Head of caudate nucleus (tissue), 42 donors: Measurements from ENCODE around the gene OLIG2.

ENCODE experiments used
- DNase-seq, 42 donors: peaks; one replicate each; pipeline versions ENCODE4 v3.0.0 to v3.0.0-alpha.2; 2020 to 2021; ENCODE audit warnings: mixed read lengths in 7 of 42
- intact Hi-C: fragments of 100-400 bp; cut with DNase I; formaldehyde crosslinking; loops from one replicate; pipeline ENCODE4 v1.15.0; 2022

The OLIG2 gene

GRCh38 chr21:33028773-33029384, 3.1 kb downstream of the OLIG2 start:
- intact Hi-C loops, result loop anchor here (2.0 to 10.0 kb wide), 3 partner anchors 42 to 194 kb away; partner anchors contain the start of gene OLIG1
- peak in 21 of 42 donors; percentile 31 to 80 (median 53) for DNase-seq

GRCh38 chr21:33029385-33029921, 3.7 kb downstream of the OLIG2 start:
- peak in 10 of 42 donors; percentile 12 to 61 (median 34) for DNase-seq
- intact Hi-C loops, result loop anchor here (2.0 to 10.0 kb wide), 3 partner anchors 41 to 195 kb away; partner anchors contain the start of gene OLIG1

DNA sequence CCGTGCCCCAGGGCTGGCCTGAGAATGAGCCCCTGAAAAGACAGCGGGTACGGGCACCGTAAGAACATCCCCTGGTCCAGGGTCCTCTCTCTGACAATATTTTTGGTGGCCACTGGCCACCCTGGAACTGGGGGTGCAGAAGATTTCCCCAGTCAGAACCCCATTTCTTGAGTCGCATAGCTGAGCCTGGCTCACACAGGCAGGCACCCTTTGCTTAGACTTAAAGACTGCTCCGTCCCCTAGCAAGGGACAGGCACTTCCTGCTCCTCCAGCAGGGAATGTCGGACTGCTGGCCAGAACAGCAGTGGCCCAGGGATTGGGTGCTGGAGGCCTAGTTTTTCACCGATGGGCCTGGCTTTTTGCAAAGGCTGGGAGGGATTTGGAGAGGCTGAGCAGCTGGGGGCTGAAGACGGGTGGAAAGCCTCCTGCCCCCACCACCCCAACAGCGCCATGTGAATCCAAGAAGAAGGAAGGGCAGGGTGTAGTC, 4.3 kb downstream of the OLIG2 start:
- intact Hi-C loops, result loop anchor here (2.0 to 10.0 kb wide), 3 partner anchors 41 to 195 kb away; partner anchors contain the start of gene OLIG1
- peak in 22 of 42 donors; percentile 18 to 73 (median 42) for DNase-seq

GRCh38 chr21:33030633-33031032, 4.9 kb downstream of the OLIG2 start:
- DNase-seq, result peak in 17 of 42 donors; percentile 23 to 70 (median 36)
- intact Hi-C loops, result no loop called here

DNA sequence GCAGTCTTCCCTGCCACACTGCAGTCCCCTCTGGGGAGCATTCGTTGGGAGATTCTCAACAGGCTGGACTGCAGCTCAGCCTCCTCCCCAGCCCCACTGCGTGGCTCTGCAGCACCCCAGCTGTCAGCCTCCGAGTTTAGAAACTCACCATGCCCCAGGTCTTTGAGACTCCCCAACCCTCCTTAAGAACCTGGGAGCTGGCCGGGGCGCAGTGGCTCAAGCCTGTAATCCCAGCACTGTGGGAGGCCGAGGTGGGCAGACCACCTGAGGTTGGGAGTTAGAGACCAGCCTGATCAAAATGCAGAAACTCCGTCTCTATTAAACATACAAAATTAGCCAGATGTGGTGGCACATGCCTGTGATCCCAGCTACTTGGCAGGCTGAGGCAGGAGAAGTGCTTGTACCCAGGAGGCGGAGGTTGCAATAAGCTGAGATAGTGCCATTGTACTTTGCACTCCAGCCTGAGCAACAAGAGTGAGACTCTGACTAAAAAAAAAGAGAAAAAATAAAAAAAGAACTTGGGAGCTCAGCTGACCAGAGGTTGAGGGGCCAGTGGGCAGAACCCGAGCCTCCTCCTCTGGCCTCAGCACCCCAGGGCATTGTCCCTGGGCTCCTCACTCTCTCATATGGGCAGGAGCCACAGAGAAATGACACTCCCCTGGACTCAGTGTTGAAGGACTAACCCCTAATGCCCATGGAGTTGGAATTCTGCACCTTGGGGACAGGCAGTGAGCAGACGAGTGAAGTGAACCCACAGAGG, 5.6 kb downstream of the OLIG2 start:
- intact Hi-C loops, result no loop called here

GRCh38 chr21:33032434-33033047, 6.8 kb downstream of the OLIG2 start:
- intact Hi-C loops, result no loop called here
- no peak for DNase-seq

More for the DNA sequence above, 5.6 kb downstream of the OLIG2 start:
- peak in 4 of 42 donors; percentile 18 to 32 (median 24) for DNase-seq

- intact Hi-C loops, result no loop called here
- no peak for DNase-seq
Measured at GRCh38 chr21:33033094-33033951, 7.6 kb downstream of the OLIG2 start.

- intact Hi-C loops, result no loop called here
- DNase-seq, result no peak
Measured at GRCh38 chr21:33033961-33034413, 8.3 kb downstream of the OLIG2 start.

- no peak for DNase-seq
- intact Hi-C loops, result no loop called here
Measured at GRCh38 chr21:33035147-33035546, 9.4 kb downstream of the OLIG2 start.

- peak in 16 of 42 donors; percentile 34 to 79 (median 58) for DNase-seq
- intact Hi-C loops, result no loop called here
Measured at GRCh38 chr21:33036430-33037162, 10.9 kb downstream of the OLIG2 start.

DNA sequence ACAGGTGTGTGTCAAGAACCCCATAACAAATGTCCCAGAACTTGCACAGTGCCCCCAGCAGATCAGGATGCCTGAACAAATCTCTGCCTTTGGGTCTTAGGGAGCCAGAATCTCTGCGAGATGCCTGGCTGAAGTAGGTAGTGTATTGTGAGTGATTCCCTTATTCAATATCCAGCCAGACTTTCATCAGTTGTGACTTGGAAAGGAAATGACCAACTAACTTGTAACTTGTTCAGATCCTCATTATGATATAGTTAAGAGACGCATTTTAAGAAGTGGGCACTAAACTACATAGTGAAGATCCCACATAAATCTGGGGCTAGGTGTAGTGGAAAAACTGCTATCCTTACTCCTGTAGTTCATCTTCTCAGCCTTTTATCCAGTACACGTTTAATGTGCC, 11.8 kb downstream of the OLIG2 start:
- intact Hi-C loops, result no loop called here
- DNase-seq, result no peak

DNA sequence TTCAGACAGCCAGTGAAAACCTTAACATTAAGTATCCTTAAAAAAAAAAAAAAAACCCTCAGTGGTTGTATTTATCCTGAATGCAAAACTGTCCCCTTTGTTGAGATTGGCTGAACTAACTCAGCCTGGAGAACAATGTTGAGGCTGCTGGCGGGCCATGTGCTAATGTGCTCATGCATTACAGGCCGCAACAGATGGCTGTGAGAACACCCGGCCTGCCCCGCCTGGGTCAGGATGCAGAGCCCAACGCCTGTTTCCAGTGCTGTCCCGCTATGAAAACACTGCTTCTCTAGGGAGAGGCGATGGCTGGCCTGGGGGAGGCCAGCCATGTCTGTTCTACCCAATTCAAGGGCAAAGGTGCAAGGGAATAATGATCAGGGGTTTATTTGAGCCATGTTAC, 13.8 kb downstream of the OLIG2 start:
- intact Hi-C loops, result no loop called here
- peak; percentile 76 to 96 (median 88) for DNase-seq

DNA sequence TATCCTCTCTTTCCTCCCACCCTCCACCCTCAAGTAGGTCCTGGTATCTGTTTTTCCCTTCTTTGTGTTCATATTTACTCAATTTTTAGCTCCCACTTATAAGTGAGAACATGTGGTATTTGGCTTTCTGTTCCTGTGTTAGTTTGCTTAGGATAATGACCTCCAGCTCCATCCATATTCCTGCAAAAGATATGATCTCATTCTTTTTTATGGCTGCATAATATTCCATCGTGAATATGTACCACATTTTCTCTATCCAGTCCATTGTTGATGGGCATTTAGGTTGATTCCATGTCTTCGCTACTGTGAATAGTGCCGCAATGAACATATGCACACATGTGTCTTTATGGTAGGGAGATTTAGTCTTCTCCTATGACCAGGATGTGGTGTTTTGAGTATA, 14.5 kb downstream of the OLIG2 start:
- intact Hi-C loops, result no loop called here
- no peak for DNase-seq

DNA sequence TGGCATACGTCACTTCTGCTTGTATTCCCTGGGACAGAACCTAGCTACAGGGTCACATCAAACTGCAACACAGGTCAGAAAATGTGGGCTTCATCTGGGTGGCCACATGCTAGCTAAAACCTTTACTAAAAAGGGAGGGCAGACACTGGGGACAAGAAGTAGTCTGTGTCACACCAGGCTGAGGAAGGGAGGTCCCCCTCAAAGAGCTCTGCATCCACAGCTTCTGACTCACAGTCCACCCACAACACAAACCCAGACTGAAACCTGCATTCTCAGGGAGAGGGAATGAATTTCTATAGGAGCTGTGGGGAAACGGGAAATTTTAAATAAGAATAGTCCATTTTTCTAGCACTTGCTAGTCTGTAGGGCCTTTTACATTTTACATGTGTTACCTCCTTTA, 16.2 kb downstream of the OLIG2 start:
- intact Hi-C loops, result no loop called here
- DNase-seq, result no peak

- intact Hi-C loops, result no loop called here
- no peak for DNase-seq
Measured at GRCh38 chr21:33042812-33043211, 17.1 kb downstream of the OLIG2 start.

DNA sequence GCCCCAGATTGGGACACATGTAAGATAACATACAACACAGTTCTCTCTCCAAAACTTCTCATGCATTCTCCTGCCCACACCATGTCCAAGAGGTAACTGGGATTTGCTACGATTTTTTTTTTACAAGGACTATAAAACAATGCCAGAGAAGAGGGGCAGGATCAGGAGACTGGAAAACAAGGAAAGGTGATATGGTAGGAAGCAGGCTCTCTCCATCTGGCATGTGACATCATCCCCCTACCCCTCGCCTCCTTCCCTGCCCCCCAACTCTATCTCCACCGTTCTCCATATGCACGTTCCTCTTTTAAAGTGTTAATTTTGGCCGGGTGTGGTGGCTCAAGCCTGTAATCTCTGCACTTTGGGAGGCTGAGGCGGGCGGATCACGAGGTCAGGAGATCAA, 20.7 kb downstream of the OLIG2 start:
- no peak for DNase-seq
- intact Hi-C loops, result no loop called here

- DNase-seq, result no peak
- intact Hi-C loops, result no loop called here
Measured at GRCh38 chr21:33047231-33047630, 21.5 kb downstream of the OLIG2 start.

DNA sequence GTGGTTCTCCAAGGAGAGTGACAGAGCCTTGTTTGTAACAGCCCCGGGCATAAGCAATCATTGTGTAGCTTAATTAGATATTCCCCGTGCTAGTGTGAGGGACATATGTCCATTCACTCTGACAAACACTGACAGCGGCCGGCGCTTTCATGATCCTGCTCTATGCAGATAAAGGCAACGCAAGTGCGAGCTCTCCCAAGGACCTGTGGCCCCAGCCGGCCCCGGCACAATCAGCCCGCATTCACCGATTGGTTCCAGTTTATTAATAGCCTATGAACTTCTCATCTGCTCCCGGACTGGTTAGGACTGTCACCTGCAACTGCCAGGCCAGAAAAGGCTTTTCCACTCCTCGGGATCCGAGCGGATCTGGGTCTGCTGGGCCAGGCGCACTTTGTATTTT, 26.2 kb downstream of the OLIG2 start:
- peak in 19 of 42 donors; percentile 25 to 79 (median 53) for DNase-seq
- intact Hi-C loops, result no loop called here
